K562 (cell line): ENCODE results near the gene ENPP7. TPM values are rescaled to one million over a fixed set of nuclear protein-coding genes. Genes with fewer than 3 reads are reported as not detected.

Experiments
- ATAC-seq: fragments of 200-7000 bp; cut with Tn5 transposase; 3 replicates; pipeline ENCODE4 v1.9.1; 2020; ENCODE audit warnings: moderate library complexity
- BruUV-seq: library from RNA; stranded (reverse); fragments of 400-500 nt; replicated peaks from 2 replicates; lab custom pipeline; 2021; lab: Mats Ljungman, UMichigan
- CTCF ChIA-PET: fragments of 300-600 bp; formaldehyde crosslinking; extraction: SDS; loops from one replicate; lab custom pipeline; 2021; ENCODE audit warnings: low intra/inter-chr PET ratio; lab: Yijun Ruan, JAX
- POLR2A ChIA-PET: fragments of 300-600, 350-650 bp; sonication (Branson Sonifier 250); formaldehyde crosslinking; extraction: SDS; loops from one replicate; lab custom pipeline; 2021; ENCODE audit warnings: antibody characterized with exemption, inconsistent platforms; lab: Yijun Ruan, JAX
- DNase-seq, 4 experiments: peaks; one replicate each; pipeline versions ENCODE4 v3.0.0 to v3.0.0-alpha.2; 2011 to 2018; ENCODE audit warnings: low spot score in 3 of 4, mixed read lengths in 3 of 4; ENCODE audit errors: extremely low read depth in 1 of 4
- FAIRE-seq: peaks from 2 replicates; lab custom pipeline; 2011; peaks lifted over from hg19 to GRCh38; lab: Jason Lieb, UNC
- H2AFZ ChIP-seq: 2 replicates; pipeline ENCODE4 v1.6.0; 2011; ENCODE audit warnings: low read depth, low read length, control low read depth, inconsistent platforms
- H3K27ac ChIP-seq: fragments of 200-600 bp; 3 replicates; pipeline ENCODE4 v1.8.0; 2011; ENCODE audit warnings: low read depth, mild to moderate bottlenecking, control low read depth, inconsistent platforms, low read length, moderate library complexity, mixed read lengths; ENCODE audit errors: extremely low read depth
- H3K27me3 ChIP-seq, 2 experiments: fragments of 300-600 bp in 1 of 2; 2 replicates in 1 of 2; 3 replicates in 1 of 2; pipeline versions ENCODE4 v1.6.0 to v1.8.0; 2011; ENCODE audit warnings: inconsistent platforms in 2 of 2, low read length in 2 of 2, mild to moderate bottlenecking in 1 of 2, mixed read lengths in 1 of 2, moderate library complexity in 1 of 2; ENCODE audit not compliant: control insufficient read depth in 2 of 2, insufficient read depth in 2 of 2
- H3K36me3 ChIP-seq: fragments of 300-600 bp; 3 replicates; pipeline ENCODE4 v1.8.0; 2011; ENCODE audit warnings: mild to moderate bottlenecking, low read length, inconsistent platforms; ENCODE audit not compliant: control insufficient read depth, insufficient read depth
- H3K4me1 ChIP-seq, 2 experiments: fragments of 200-600 bp in 1 of 2; replicated peaks in 1 of 2; 2 replicates in 1 of 2; 3 replicates in 1 of 2; pipeline versions ENCODE4 v1.5.1 to v1.8.0; 2011; ENCODE audit warnings: inconsistent platforms in 2 of 2, low read length in 2 of 2, mild to moderate bottlenecking in 1 of 2, mixed read lengths in 1 of 2, moderate library complexity in 1 of 2; ENCODE audit not compliant: control insufficient read depth in 2 of 2, insufficient read depth in 2 of 2
- H3K4me2 ChIP-seq: 2 replicates; pipeline ENCODE4 v1.6.1; 2011; ENCODE audit warnings: low read length, control low read depth, inconsistent platforms, mixed read lengths; ENCODE audit not compliant: insufficient read depth
- H3K4me3 ChIP-seq: fragments of 200-600 bp; sonication (generic), shearing (Covaris generic); 2 replicates; pipeline ENCODE4 v1.5.1; 2016; ENCODE audit warnings: control low read depth, inconsistent platforms
- H3K79me2 ChIP-seq: fragments of 200-600 bp; 3 replicates; pipeline ENCODE4 v1.8.0; 2011; ENCODE audit warnings: low read length, inconsistent platforms; ENCODE audit not compliant: control insufficient read depth, insufficient read depth
- H3K9ac ChIP-seq, 2 experiments: 2 replicates each; pipeline versions ENCODE4 v1.6.0 to v1.6.1; 2011; ENCODE audit warnings: low read depth in 2 of 2, low read length in 2 of 2, control low read depth in 1 of 2, inconsistent platforms in 1 of 2, mild to moderate bottlenecking in 1 of 2, mixed read lengths in 1 of 2; ENCODE audit not compliant: insufficient read depth in 1 of 2
- H3K9me1 ChIP-seq: one replicate; pipeline ENCODE4 v1.6.0; 2011; ENCODE audit warnings: inconsistent platforms, mild to moderate bottlenecking, low read length, moderate library complexity; ENCODE audit not compliant: control insufficient read depth, insufficient read depth
- H3K9me3 ChIP-seq: replicated peaks from 2 replicates; pipeline ENCODE4 v1.5.1; 2011; ENCODE audit warnings: low read depth, low read length, inconsistent platforms; ENCODE audit not compliant: control insufficient read depth, insufficient read depth
- H4K20me1 ChIP-seq: replicated peaks from 2 replicates; pipeline ENCODE4 v1.6.1; 2011; ENCODE audit warnings: low read length, inconsistent platforms, mixed read lengths; ENCODE audit not compliant: control insufficient read depth, insufficient read depth
- BMI1 ChIP-seq: fragments of 150-350 bp; IDR thresholded peaks from 2 replicates; pipeline ENCODE4 v1.6.1; 2014; ENCODE audit warnings: low read length
- BRD4 ChIP-seq: fragments of 200-600 bp; sonication (generic); IDR thresholded peaks from 2 replicates; pipeline ENCODE4 v1.6.1; 2017; ENCODE audit warnings: inconsistent platforms
- CEBPG ChIP-seq, 3 experiments: fragments of 200-800 bp in 1 of 3; sonication (Bioruptor generic) in 1 of 3; sonication (generic) in 1 of 3; formaldehyde crosslinking in 1 of 3; IDR thresholded peaks in 2 of 3; conservative IDR thresholded peaks in 1 of 3; 2 replicates each; pipeline versions ENCODE4 v1.6.1 to v1.8.0; 2016 to 2022; ENCODE audit warnings: missing compliant biosample characterization in 2 of 3, missing genetic modification characterization in 2 of 3, mild to moderate bottlenecking in 1 of 3, missing genetic modification reagents in 1 of 3
- CSDE1 ChIP-seq, 2 experiments: fragments of 450-650 bp; IDR thresholded peaks; 2 replicates each; pipeline ENCODE4 v1.6.1; 2016; ENCODE audit warnings: mild to moderate bottlenecking in 1 of 2
- DPF2 ChIP-seq: fragments of 450-650 bp; IDR thresholded peaks from 2 replicates; pipeline ENCODE4 v1.6.1; 2016
- EP300 ChIP-seq: IDR thresholded peaks from 2 replicates; pipeline ENCODE4 v1.6.1; 2012; ENCODE audit warnings: low read length, improper control_type of control experiment
- ESRRA ChIP-seq: fragments of 450-650 bp; IDR thresholded peaks from 2 replicates; pipeline ENCODE4 v1.6.1; 2014; ENCODE audit warnings: low read depth, mild to moderate bottlenecking, moderate library complexity, borderline replicate concordance
- GTF2F1 ChIP-seq: IDR thresholded peaks from 2 replicates; pipeline ENCODE4 v1.6.1; 2011; ENCODE audit warnings: low read depth, low read length, improper control_type of control experiment
- NR2F6 ChIP-seq: fragments of 450-650 bp; formaldehyde crosslinking; IDR thresholded peaks from 2 replicates; pipeline ENCODE4 v1.4.0; 2020; ENCODE audit warnings: mild to moderate bottlenecking
- OTX1 ChIP-seq: fragments of 450-650 bp; formaldehyde crosslinking; IDR thresholded peaks from 2 replicates; pipeline ENCODE4 v1.4.0; 2022; ENCODE audit warnings: mild to moderate bottlenecking
- PCBP2 ChIP-seq: fragments of 200-400 bp; formaldehyde crosslinking; IDR thresholded peaks from 2 replicates; pipeline ENCODE4 v1.6.1; 2018; ENCODE audit warnings: low read length, low read depth, mild to moderate bottlenecking, moderate library complexity; ENCODE audit not compliant: poor library complexity, severe bottlenecking
- PHB ChIP-seq: fragments of 250-450 bp; sonication (Bioruptor Pico); IDR thresholded peaks from 2 replicates; pipeline ENCODE4 v1.5.0; 2021
- SRSF9 ChIP-seq: fragments of 200-400 bp; formaldehyde crosslinking; IDR thresholded peaks from 2 replicates; pipeline ENCODE4 v1.6.1; 2017; ENCODE audit warnings: low read depth, low read length, borderline replicate concordance
- ZEB2 ChIP-seq: fragments of 450-650 bp; IDR thresholded peaks from 2 replicates; pipeline ENCODE4 v1.6.1; 2016
- ZNF217 ChIP-seq: sonication (generic); formaldehyde crosslinking; IDR thresholded peaks from 2 replicates; pipeline ENCODE4 v1.8.0; 2022; ENCODE audit warnings: mild to moderate bottlenecking, missing genetic modification reagents
- WGBS: fragments of 100-300 bp; shearing (Covaris generic); methylation state at CpG from one replicate; pipeline ENCODE4 v1.1.6; 2016; ENCODE audit warnings: low coverage, mixed read lengths; ENCODE audit not compliant: insufficient coverage; ENCODE audit errors: missing lambda C conversion rate; 5-methylcytosine and 5-hydroxymethylcytosine counted together
- in situ Hi-C: fragments of 300-500 bp; cut with MboI; formaldehyde crosslinking; loops from 4 replicates; pipeline ENCODE4 v1.15.0; 2018; ENCODE audit warnings: inconsistent platforms, mixed read lengths
- intact Hi-C: fragments of 100-400 bp; cut with micrococcal nuclease; formaldehyde crosslinking; loops from 2 replicates; pipeline ENCODE4 v1.14.2; 2022
- polyA plus RNA-seq, 8 experiments: library from polyadenylated mRNA; depleted of rRNA in 4 of 8; stranded (reverse) in 5 of 8; unstranded in 3 of 8; fragments of >200 nt; fragmentation: Nextera tagmentation in 2 of 8; fragmentation: Illumina TruSeq in 1 of 8; extraction: Ambion mirVana in 2 of 8; extraction: Trizol in 1 of 8; gene quantifications; 2 replicates each; pipeline versions ENCODE4 v1.2.1 to v1.2.3, GENCODE V29; 2011 to 2014; ENCODE audit warnings: inconsistent platforms in 1 of 8, missing spikeins in 1 of 8
- total RNA-seq, 7 experiments: library from RNA; depleted of rRNA in 6 of 7; stranded (reverse); fragments of >200 nt in 6 of 7; fragmentation: Illumina TruSeq in 2 of 7; extraction: Trizol in 2 of 7; gene quantifications; 2 replicates each; pipeline versions ENCODE4 v1.2.1 to v1.2.3, GENCODE V29; 2011 to 2021; ENCODE audit warnings: low replicate concordance in 1 of 7
- TF ChIP-seq, protein P1 (sequence below): fragments of 200-800 bp; sonication (Bioruptor generic); IDR thresholded peaks from 2 replicates; pipeline ENCODE4 v1.6.1; 2016; ENCODE audit warnings: missing genetic modification characterization, missing compliant biosample characterization
- TF ChIP-seq, protein P2 (sequence below): fragments of 200-400 bp; formaldehyde crosslinking; IDR thresholded peaks from 2 replicates; pipeline ENCODE4 v1.6.1; 2017; ENCODE audit warnings: mild to moderate bottlenecking, low read depth, low read length, moderate library complexity

The ENPP7 gene
- total and polyA plus RNA-seq, 9 of the 15 experiments (the other 6 are each of a cell fraction or from before 2014, with no cell fraction given): not detected

DNA sequence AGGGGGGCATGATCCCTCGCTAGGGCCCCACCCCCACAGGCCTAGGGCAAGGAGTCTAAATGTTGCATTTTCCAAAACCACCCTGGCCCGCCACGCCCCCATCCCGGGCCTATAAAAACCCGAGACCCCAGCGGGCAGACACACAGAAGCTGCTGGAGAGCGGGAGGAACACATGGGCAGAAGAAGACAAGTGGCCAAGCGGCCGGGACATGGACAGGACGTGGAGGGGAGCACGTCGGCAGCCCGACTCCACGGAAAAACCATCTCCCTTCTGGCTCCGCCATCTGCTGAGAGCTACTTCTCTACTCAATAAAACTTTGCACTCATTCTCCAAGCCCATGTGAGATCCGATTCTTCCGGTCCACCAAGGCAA is 34.1 kb upstream of the ENPP7 start:
- FAIRE-seq (no peak), ATAC-seq (no peak)
- Histone ChIP-seq H3K9me3 (no peaks in the 10 kb centered on the region), H3K4me1 (peaks cover 0 to 7% of the 10 kb centered on the region in 2 experiments; a peak in 2 of 5 replicates), H2AFZ (no peak overlapping the region), H3K9me1 (peaks cover 5% of the 10 kb centered on the region), H3K27me3 (peaks cover 33 to 66% of the 10 kb centered on the region in 2 experiments; a peak in 4 of 5 replicates), H4K20me1 (no peaks in the 10 kb centered on the region; the same call in none of the 2 replicates), H3K36me3 (no peaks in the 10 kb centered on the region), H3K9ac (no peak overlapping the region), H3K27ac (no peak overlapping the region), H3K79me2 (no peaks in the 10 kb centered on the region)
- in situ Hi-C loops: no loop called here
- ChIA-PET POLR2A (interaction anchor here (0.8 to 0.9 kb wide), 2 partner anchors 8 to 9 kb away, joined by 3 read pairs; no protein-coding TSS in a partner anchor), CTCF (no interaction called here)
- under 1% methylated on average over 16 of the region's 17 CpGs for WGBS
- BruUV-seq: no TSS peak
- no peak for TF ChIP-seq OTX1 (CRISPR knock-in tag)
- TF ChIP-seq BRD4: no peak
- no peak for TF ChIP-seq EP300
- TF ChIP-seq NR2F6 (CRISPR knock-in tag): no peak
- TF ChIP-seq PHB (CRISPR knock-in tag): no peak
- no peak for TF ChIP-seq BMI1
- TF ChIP-seq PCBP2: no peak
- no peak for TF ChIP-seq ESRRA
- TF ChIP-seq ZNF217: no peak
- no peak for TF ChIP-seq GTF2F1
- no peak for TF ChIP-seq SRSF9
- no peak for TF ChIP-seq ZEB2
- TF ChIP-seq, protein P1, sequence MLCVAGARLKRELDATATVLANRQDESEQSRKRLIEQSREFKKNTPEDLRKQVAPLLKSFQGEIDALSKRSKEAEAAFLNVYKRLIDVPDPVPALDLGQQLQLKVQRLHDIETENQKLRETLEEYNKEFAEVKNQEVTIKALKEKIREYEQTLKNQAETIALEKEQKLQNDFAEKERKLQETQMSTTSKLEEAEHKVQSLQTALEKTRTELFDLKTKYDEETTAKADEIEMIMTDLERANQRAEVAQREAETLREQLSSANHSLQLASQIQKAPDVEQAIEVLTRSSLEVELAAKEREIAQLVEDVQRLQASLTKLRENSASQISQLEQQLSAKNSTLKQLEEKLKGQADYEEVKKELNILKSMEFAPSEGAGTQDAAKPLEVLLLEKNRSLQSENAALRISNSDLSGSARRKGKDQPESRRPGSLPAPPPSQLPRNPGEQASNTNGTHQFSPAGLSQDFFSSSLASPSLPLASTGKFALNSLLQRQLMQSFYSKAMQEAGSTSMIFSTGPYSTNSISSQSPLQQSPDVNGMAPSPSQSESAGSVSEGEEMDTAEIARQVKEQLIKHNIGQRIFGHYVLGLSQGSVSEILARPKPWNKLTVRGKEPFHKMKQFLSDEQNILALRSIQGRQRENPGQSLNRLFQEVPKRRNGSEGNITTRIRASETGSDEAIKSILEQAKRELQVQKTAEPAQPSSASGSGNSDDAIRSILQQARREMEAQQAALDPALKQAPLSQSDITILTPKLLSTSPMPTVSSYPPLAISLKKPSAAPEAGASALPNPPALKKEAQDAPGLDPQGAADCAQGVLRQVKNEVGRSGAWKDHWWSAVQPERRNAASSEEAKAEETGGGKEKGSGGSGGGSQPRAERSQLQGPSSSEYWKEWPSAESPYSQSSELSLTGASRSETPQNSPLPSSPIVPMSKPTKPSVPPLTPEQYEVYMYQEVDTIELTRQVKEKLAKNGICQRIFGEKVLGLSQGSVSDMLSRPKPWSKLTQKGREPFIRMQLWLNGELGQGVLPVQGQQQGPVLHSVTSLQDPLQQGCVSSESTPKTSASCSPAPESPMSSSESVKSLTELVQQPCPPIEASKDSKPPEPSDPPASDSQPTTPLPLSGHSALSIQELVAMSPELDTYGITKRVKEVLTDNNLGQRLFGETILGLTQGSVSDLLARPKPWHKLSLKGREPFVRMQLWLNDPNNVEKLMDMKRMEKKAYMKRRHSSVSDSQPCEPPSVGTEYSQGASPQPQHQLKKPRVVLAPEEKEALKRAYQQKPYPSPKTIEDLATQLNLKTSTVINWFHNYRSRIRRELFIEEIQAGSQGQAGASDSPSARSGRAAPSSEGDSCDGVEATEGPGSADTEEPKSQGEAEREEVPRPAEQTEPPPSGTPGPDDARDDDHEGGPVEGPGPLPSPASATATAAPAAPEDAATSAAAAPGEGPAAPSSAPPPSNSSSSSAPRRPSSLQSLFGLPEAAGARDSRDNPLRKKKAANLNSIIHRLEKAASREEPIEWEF (CRISPR knock-in tag): no peak
- no peak for TF ChIP-seq CSDE1 (IDR thresholded peaks at IDR 0.05)
- no peak for TF ChIP-seq CEBPG (CRISPR knock-in tag; IDR thresholded peaks at IDR 0.05)
- no peak for TF ChIP-seq CEBPG (tag; conservative IDR thresholded peaks at IDR 0.05 in 1 of 2, IDR thresholded peaks at IDR 0.05 in 1 of 2)
- no peak for TF ChIP-seq DPF2
- TF ChIP-seq, protein P2, sequence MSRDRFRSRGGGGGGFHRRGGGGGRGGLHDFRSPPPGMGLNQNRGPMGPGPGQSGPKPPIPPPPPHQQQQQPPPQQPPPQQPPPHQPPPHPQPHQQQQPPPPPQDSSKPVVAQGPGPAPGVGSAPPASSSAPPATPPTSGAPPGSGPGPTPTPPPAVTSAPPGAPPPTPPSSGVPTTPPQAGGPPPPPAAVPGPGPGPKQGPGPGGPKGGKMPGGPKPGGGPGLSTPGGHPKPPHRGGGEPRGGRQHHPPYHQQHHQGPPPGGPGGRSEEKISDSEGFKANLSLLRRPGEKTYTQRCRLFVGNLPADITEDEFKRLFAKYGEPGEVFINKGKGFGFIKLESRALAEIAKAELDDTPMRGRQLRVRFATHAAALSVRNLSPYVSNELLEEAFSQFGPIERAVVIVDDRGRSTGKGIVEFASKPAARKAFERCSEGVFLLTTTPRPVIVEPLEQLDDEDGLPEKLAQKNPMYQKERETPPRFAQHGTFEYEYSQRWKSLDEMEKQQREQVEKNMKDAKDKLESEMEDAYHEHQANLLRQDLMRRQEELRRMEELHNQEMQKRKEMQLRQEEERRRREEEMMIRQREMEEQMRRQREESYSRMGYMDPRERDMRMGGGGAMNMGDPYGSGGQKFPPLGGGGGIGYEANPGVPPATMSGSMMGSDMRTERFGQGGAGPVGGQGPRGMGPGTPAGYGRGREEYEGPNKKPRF: no peak
- TF ChIP-seq, all 486 proteins: peak for 0
- Histone ChIP-seq H3K4me3 (no peak overlapping the region), H3K4me2 (no peak overlapping the region)
- no peak for DNase-seq
- intact Hi-C loops: no loop called here
